Heart left ventricle (tissue), 16 donors: ENCODE results near the gene EIF3A. TPM values are rescaled to one million over a fixed set of nuclear protein-coding genes. Genes with fewer than 3 reads are reported as not detected.

Experiments
- ATAC-seq, 4 donors: fragments of 200-7000 bp; cut with Tn5 transposase; one replicate each; pipeline ENCODE4 v1.9.1; 2020 to 2022; ENCODE audit warnings: moderate library complexity in 4 of 4, mild to moderate bottlenecking in 3 of 4, moderate number of reproducible peaks in 1 of 4
- DNase-seq, 5 donors: peaks; one replicate each; pipeline ENCODE4 v3.0.0-alpha.2; 2020
- H3K27ac ChIP-seq, 12 donors: fragments of 200-600 bp; sonication (generic) in 4 of 12; one replicate each; pipeline versions ENCODE4 v1.5.0 to v1.8.0; 2016 to 2022; ENCODE audit warnings: mild to moderate bottlenecking in 2 of 12
- H3K27me3 ChIP-seq, 9 donors: fragments of 200-600 bp; sonication (generic) in 2 of 9; one replicate each; pipeline versions ENCODE4 v1.5.1 to v1.8.0; 2016 to 2022; ENCODE audit warnings: mild to moderate bottlenecking in 3 of 9
- H3K36me3 ChIP-seq, 9 donors: fragments of 200-600 bp; sonication (generic) in 2 of 9; one replicate each; pipeline versions ENCODE4 v1.5.0 to v1.8.0; 2018 to 2022; ENCODE audit warnings: mild to moderate bottlenecking in 2 of 9
- H3K4me1 ChIP-seq, 12 donors: fragments of 200-600 bp; sonication (generic) in 4 of 12; one replicate each; pipeline versions ENCODE4 v1.5.0 to v1.8.0; 2016 to 2022; ENCODE audit warnings: mild to moderate bottlenecking in 3 of 12
- H3K4me3 ChIP-seq, 12 donors: fragments of 200-600 bp; sonication (generic) in 4 of 12; one replicate each; pipeline versions ENCODE4 v1.5.0 to v1.8.0; 2017 to 2022; ENCODE audit warnings: mild to moderate bottlenecking in 9 of 12, moderate library complexity in 4 of 12
- H3K9me3 ChIP-seq, 12 donors: fragments of 200-600 bp; sonication (generic) in 4 of 12; one replicate each; pipeline versions ENCODE4 v1.5.0 to v1.8.0; 2016 to 2022; ENCODE audit warnings: mild to moderate bottlenecking in 1 of 12
- POLR2A ChIP-seq, 2 donors: fragments of 450-650 bp; IDR thresholded peaks; one replicate each; pipeline ENCODE4 v1.6.1; 2017; ENCODE audit warnings: antibody characterized with exemption in 2 of 2, mild to moderate bottlenecking in 2 of 2, moderate library complexity in 2 of 2
- WGBS, 4 donors: extraction: QIAGEN DNeasy Blood & Tissue Kit in 2 of 4; methylation state at CpG; one replicate each; pipeline versions ENCODE4 v1.1.5 to v1.1.7; 2013 to 2018; 5-methylcytosine and 5-hydroxymethylcytosine counted together
- intact Hi-C, 10 donors: fragments of 100-400 bp; cut with DNase I; formaldehyde crosslinking; loops; one replicate each; pipeline versions ENCODE4 v1.11.1 to v1.14.2; 2022
- polyA plus RNA-seq, 2 donors: library from polyadenylated mRNA; stranded (reverse); fragments of 200-250 nt; gene quantifications; one replicate each; pipeline ENCODE4 v1.2.3, GENCODE V29; 2013
- total RNA-seq, 9 donors: library from RNA; depleted of rRNA in 2 of 9; stranded (reverse); fragments of >200 nt in 2 of 9; fragmentation: NEBNext Ultra II Directional in 3 of 9; extraction: Animal tissue kit (Norgen Biotek cat#: 25700) in 3 of 9; gene quantifications; one replicate each; pipeline versions ENCODE4 v1.1.0 to v1.2.4, GENCODE V29; 2016 to 2023
- TF ChIP-seq, protein P1 (sequence below), 12 donors: fragments of 200-600 bp; sonication (generic) in 4 of 12; IDR thresholded peaks; one replicate each; pipeline versions ENCODE4 v1.5.0 to v1.8.0; 2018 to 2022; ENCODE audit warnings: antibody characterized with exemption in 12 of 12, mild to moderate bottlenecking in 5 of 12
- donor health status: ischemic (EF 13 %, LVEDD 7.1; RV severe dilation, severe dysfunction).
- donor health status: healthy with polysubstance abuse.
- donor health status: DM: no; HTN: yes; CAD: no.
- donor health status: DM: no; HTN: no; CAD: no.
- donor health status: ischemic (EF 25% LVEDD 6.9; RV normal size, moderate dysfunction).
- donor health status: ischemic (EF 25% LVEDD 5.7; RV mildly dilated, moderate dysfunction).
- donor health status: healthy.
- donor health status: DM: yes; HTN: yes; CAD: no.
- donor health status: ischemic (EF 35%, LVEDD 5.7; RV mildly dilated, moderate dysfunction).
- donor health status: nonischemic (EF 11% LVEDD 7.7; RV severe dilation, severe dysfunction).
- donor health status: DM: yes; HTN: yes; CAD: no.
- donor health status: PGD.
- donor health status: ischemic (EF 29% LVEDD 5.4; RV normal size, mild dysfunction).
- donor health status: nonischemic (EF 23%, LVEDD 6.1; RV moderate dilation, normal function).

The EIF3A gene
- total and polyA plus RNA-seq, 11 donors, result 41.9 to 143 (median 103) TPM

DNA sequence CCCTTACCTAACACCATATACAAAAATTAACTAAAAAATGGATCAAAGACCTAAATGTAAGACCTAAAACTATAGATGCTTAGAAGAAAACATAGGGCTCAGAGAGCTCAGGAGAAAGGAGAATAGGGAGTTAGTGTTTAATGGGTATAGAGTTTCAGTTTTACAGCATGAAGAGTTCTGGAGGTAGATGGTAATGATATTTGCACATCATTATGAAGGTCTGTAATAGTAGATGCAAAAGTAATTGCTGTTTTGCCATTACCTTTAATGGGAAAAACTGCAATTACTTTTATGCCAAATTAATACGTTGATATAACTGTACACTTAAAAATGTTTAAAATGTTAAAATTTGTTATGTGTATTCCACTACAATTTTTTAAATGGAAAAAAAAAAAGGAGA is 90.3 kb downstream of the EIF3A start:
- Histone ChIP-seq H3K4me3 (no peak overlapping the region), H3K27ac (no peak overlapping the region), H3K9me3 (peaks cover 0 to 22% (median 6%) of the 10 kb centered on the region in 12 donors), H3K27me3 (no peaks in the 10 kb centered on the region), H3K4me1 (no peaks in the 10 kb centered on the region), H3K36me3 (no peaks in the 10 kb centered on the region)
- intact Hi-C loops, result no loop called here
- DNase-seq, result no peak
- ATAC-seq, result no peak
- no peak for TF ChIP-seq POLR2A (IDR thresholded peaks at IDR 0.05)
- TF ChIP-seq, protein P1, sequence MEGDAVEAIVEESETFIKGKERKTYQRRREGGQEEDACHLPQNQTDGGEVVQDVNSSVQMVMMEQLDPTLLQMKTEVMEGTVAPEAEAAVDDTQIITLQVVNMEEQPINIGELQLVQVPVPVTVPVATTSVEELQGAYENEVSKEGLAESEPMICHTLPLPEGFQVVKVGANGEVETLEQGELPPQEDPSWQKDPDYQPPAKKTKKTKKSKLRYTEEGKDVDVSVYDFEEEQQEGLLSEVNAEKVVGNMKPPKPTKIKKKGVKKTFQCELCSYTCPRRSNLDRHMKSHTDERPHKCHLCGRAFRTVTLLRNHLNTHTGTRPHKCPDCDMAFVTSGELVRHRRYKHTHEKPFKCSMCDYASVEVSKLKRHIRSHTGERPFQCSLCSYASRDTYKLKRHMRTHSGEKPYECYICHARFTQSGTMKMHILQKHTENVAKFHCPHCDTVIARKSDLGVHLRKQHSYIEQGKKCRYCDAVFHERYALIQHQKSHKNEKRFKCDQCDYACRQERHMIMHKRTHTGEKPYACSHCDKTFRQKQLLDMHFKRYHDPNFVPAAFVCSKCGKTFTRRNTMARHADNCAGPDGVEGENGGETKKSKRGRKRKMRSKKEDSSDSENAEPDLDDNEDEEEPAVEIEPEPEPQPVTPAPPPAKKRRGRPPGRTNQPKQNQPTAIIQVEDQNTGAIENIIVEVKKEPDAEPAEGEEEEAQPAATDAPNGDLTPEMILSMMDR (IDR thresholded peaks at IDR 0.05), result no peak
- WGBS, 4 donors, result 85 to 92% (median 89%) methylated on average over 1 of the region's 1 CpG

GRCh38 chr10:118986815-118987790 is 93.5 kb downstream of the EIF3A start:
- Histone ChIP-seq H3K4me3 (no peak overlapping the region), H3K4me1 (peaks cover 0 to 5% (median 0%) of the 10 kb centered on the region in 12 donors), H3K27ac (no peak overlapping the region), H3K27me3 (no peaks in the 10 kb centered on the region), H3K36me3 (no peaks in the 10 kb centered on the region), H3K9me3 (peaks cover 0 to 32% (median 7%) of the 10 kb centered on the region in 12 donors)
- WGBS, 4 donors, result 75 to 88% (median 80%) methylated on average over 7 of the region's 7 CpGs
- DNase-seq, result no peak
- intact Hi-C loops, result no loop called here
- TF ChIP-seq, protein P1 (IDR thresholded peaks at IDR 0.05), result no peak
- no peak for TF ChIP-seq POLR2A (IDR thresholded peaks at IDR 0.05)
- ATAC-seq, result no peak

DNA sequence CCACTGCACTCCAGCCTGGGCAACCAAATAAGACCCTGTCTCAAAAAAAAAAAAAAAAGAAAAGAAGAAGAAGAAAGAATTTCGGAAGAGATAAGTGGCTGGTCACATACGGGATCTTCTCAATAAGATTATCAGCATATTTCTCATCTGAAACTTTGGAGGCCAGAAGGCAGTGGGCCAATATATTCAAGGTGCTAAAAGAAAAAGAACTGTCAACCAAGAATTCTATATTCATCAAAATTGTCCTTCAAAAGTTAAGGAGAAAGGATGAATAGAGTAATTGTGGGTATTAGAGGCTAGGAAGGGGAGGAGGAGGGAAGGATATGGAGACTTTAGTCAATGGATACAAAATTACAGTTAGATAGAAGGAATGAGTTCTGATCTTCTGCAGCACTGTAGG is 95.0 kb downstream of the EIF3A start:
- 83 to 94% (median 89%) methylated on average over 2 of the region's 2 CpGs for WGBS, 4 donors
- H3K27me3 ChIP-seq, result no peaks in the 10 kb centered on the region
- no peak for DNase-seq
- peaks cover 0 to 32% (median 7%) of the 10 kb centered on the region in 12 donors for H3K9me3 ChIP-seq
- ATAC-seq, result no peak
- H3K27ac ChIP-seq, result no peak overlapping the region
- intact Hi-C loops, result no loop called here
- H3K4me3 ChIP-seq, result no peak overlapping the region
- peaks cover 0 to 5% (median 0%) of the 10 kb centered on the region in 12 donors for H3K4me1 ChIP-seq
- H3K36me3 ChIP-seq, result no peaks in the 10 kb centered on the region
- TF ChIP-seq POLR2A (IDR thresholded peaks at IDR 0.05), result no peak
- TF ChIP-seq, protein P1 (IDR thresholded peaks at IDR 0.05), result no peak

Other genes starting within 250 kb of the EIF3A start
- 10 to 100 TPM in 4 of 9 donors, 1 to 10 TPM in 5; 3.3 to 35.5 (median 8.8) TPM for gene NANOS1, start 51.1 kb downstream of the EIF3A start, total RNA-seq
- gene NANOS1, start 51.1 kb downstream of the EIF3A start, polyA plus RNA-seq, result 10 to 100 TPM in 1 of 2 donors, 1 to 10 TPM in 1; 7.1 to 41.4 TPM
- 10 to 100 TPM; 20.9 to 31.0 (median 24.4) TPM for gene DENND10, start 23.3 kb upstream of the EIF3A start, total RNA-seq
- 10 to 100 TPM in 1 of 2 donors, 1 to 10 TPM in 1; 7.9 to 18.2 TPM for gene DENND10, start 23.3 kb upstream of the EIF3A start, polyA plus RNA-seq
- 10 to 100 TPM; 33.2 to 48.9 (median 39.6) TPM for gene SFXN4, start 84.9 kb upstream of the EIF3A start, total RNA-seq
- gene SFXN4, start 84.9 kb upstream of the EIF3A start, polyA plus RNA-seq, result 10 to 100 TPM; 60.6 to 68.5 TPM
- 100 to 1,000 TPM; 199 to 385 (median 267) TPM for gene PRDX3, start 98.0 kb upstream of the EIF3A start, total RNA-seq
- gene PRDX3, start 98.0 kb upstream of the EIF3A start, polyA plus RNA-seq, result 100 to 1,000 TPM; 130 to 257 TPM
- 10 to 100 TPM; 17.0 to 58.0 (median 32.2) TPM for gene GRK5, start 126.8 kb upstream of the EIF3A start, total RNA-seq
- 10 to 100 TPM; 13.1 to 27.6 TPM for gene GRK5, start 126.8 kb upstream of the EIF3A start, polyA plus RNA-seq